ENCODE data around the gene ZSCAN4.

The ZSCAN4 gene

GRCh38 chr19:57668635-57669034, at the start of gene ZSCAN4:
ZSCAN4 (plus strand) TSS chr19:57668935; CDS start chr19:57676146, 7,211 bp downstream.
- no peak for DNase-seq (ENCODE audit: low spot score)

DNA sequence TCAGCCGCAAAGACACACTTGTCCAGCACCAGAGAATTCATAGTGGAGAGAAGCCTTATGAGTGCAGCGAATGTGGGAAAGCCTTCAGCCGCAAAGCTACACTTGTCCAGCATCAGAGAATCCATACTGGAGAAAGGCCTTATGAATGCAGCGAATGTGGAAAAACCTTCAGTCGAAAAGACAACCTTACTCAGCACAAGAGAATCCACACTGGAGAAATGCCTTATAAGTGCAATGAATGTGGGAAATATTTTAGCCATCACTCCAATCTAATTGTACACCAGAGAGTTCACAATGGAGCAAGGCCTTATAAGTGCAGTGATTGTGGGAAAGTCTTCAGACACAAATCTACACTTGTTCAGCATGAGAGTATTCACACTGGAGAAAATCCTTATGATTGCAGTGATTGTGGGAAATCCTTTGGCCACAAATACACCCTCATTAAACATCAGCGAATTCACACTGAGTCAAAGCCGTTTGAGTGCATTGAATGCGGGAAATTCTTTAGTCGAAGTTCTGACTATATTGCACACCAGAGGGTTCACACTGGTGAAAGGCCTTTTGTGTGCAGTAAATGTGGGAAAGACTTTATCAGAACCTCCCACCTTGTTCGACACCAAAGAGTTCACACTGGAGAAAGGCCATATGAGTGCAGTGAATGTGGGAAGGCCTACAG, 47.9 kb upstream of the ZSCAN4 start:
- DNase-seq (ENCODE audit: low spot score), result no peak

DNA sequence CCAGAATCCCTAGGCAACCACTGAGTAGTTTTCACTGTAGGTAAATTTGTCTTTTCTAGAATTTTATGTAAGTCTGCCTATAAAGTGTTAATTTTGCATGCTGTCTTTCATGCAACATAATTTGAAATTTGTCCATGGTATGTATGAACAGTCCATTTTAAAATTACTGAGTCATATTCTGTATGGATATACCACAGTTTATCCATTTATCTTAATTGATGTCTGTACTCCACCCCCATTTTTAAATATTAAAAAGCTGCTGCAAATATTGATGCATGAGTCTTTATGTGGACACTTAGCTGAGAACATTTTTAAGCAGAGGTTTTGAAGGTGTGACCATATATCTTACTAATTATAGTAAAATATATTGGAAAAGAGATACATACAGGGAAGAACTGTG, 45.6 kb upstream of the ZSCAN4 start:
- DNase-seq (ENCODE audit: low spot score), result no peak

GRCh38 chr19:57632987-57633831, 35.5 kb upstream of the ZSCAN4 start, which contains the start of gene ZNF211:
ZNF211 (plus strand) TSS chr19:57633168; CDS start chr19:57633347, 179 bp downstream.
- DNase-seq (ENCODE audit: low spot score), result peak; percentile 95

DNA sequence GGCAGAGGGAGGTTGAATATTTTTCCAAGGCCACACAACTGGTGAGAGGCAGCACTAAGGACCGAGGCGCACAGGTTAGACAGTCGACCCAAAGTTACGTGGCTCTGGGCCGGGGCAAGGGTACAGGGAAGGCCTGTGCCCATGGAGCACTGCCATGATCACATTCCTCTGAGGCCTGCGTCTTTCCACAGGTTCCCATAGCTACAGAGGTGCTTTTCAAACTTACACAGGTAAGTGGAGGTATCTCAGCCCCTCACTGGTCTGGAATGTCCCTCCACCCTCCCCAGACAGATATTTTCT, 35.0 kb upstream of the ZSCAN4 start:
- no peak for DNase-seq (ENCODE audit: low spot score)

DNA sequence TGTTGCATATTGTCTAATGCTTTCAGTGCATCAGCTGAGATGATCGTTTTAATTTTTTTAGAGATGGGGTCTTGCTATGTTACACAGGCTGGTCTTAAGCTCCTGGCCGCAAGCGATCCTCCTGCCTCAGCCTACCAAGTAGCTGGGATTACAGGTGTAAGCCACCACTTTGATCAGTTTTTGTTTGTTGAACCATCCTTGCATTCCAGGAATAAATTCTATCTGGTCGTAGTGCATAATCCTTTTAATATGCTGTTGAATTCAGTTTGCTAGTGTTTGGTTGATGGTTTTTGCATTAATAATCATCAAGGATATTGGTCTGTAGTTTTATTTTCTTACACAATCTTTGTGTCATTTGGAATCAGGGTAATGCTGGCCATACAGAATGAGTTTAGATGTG, 31.4 kb upstream of the ZSCAN4 start:
- no peak for DNase-seq (ENCODE audit: low spot score)

GRCh38 chr19:57641715-57642234, 27.0 kb upstream of the ZSCAN4 start:
- DNase-seq (ENCODE audit: low spot score), result no peak

DNA sequence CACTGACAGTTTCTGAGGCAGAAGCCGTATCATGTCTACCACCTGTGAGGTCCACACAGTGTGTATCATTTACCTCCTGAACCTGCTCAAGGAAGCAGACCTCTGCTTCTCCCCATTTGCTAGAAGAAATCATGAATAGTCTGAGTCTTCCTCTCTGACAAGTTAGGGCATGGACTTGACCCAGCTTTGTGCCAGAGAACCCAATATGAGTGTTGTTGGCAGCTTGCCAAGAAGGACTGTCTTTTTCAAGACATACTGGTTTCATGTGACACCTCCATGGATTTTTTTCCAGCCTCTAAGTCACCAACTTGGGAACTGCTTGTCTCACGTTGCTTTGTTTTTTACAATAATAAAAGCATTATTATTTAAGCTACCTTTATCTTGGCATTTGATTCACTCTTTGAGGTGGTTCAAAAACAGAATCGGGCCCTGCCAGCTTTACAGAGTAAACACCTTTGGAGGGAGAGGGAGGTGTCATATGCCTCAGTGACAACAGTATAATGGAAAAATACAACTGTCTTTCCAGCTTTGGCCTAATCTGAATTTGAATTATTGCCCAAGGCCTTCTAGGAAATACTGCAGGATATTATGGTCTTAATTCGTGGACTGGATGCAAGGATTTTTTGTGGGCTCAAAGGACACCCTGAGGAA, 26.2 kb upstream of the ZSCAN4 start:
- DNase-seq (ENCODE audit: low spot score), result no peak

DNA sequence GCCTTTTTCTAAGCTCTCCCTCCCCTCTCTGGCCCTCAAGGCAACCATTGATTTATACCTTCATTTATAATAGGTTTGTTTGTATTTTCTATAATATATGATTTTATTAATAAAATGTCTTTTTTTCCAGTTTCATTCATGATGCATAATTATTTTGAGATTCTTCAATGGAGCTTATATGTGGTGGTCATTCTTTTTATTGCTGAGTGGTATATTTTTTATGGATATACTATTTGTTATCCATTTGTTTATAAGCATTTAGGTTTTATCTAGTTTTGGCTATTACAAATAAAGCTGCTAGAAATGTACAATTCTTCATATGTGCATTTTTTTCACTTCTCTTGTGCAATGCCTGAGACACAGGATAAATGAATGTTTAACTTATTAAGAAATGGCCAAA, 25.0 kb upstream of the ZSCAN4 start:
- no peak for DNase-seq (ENCODE audit: low spot score)

DNA sequence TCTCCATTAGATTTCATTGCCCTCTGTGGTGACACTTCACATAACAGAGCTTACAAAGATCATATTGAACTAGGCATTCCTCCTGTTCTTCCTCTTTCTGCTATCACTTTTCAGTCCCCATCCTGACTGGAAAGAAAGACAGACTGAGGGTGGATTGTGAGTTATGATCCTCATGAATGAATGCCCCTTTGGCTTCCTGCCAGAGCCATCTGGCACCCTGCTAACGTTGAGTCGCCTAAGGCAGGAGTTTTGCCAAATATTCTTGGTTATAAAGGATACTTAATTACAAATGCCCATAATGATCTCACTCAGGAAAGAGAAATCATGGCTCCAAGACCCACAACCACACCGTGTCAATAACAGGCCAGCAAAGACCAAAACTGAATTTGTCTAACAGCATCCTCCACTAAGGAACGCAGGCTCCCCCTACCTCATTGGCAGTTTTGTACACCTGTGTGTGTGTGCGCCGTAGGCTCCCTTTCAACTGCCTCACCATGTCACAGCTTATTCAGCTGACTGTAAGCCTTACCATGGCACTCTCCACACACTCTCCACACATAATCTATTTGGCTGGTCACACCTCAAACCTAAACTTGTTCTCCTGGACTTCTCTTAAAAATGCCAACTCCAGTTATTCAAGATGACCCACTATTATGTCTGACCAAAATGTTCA, 20.3 kb upstream of the ZSCAN4 start:
- DNase-seq (ENCODE audit: low spot score), result no peak

- no peak for DNase-seq (ENCODE audit: low spot score)
Observed at GRCh38 chr19:57651654-57651996, 17.1 kb upstream of the ZSCAN4 start.

- no peak for DNase-seq (ENCODE audit: low spot score)
Observed at GRCh38 chr19:57653689-57654088, 15.0 kb upstream of the ZSCAN4 start.

GRCh38 chr19:57655443-57655842, 13.3 kb upstream of the ZSCAN4 start:
- DNase-seq (ENCODE audit: low spot score), result no peak

DNA sequence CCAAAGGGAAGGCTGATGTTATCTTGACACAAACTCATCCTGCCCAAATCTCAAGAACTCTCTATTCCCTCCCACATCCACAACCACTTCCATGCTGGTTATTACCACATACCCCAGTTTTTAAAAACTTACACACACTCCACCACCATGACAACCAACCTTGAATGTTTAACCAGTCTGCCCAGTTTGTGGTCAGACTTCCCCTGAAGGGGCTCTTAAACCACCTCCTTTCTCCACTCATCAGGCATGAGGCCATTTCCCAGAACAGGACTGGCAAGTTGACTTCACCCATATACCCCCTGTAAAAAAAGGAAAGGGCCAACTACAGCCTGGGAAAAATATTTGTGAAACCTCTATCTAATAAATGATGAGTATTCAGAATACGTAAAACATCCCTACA, 12.4 kb upstream of the ZSCAN4 start:
- no peak for DNase-seq (ENCODE audit: low spot score)

DNA sequence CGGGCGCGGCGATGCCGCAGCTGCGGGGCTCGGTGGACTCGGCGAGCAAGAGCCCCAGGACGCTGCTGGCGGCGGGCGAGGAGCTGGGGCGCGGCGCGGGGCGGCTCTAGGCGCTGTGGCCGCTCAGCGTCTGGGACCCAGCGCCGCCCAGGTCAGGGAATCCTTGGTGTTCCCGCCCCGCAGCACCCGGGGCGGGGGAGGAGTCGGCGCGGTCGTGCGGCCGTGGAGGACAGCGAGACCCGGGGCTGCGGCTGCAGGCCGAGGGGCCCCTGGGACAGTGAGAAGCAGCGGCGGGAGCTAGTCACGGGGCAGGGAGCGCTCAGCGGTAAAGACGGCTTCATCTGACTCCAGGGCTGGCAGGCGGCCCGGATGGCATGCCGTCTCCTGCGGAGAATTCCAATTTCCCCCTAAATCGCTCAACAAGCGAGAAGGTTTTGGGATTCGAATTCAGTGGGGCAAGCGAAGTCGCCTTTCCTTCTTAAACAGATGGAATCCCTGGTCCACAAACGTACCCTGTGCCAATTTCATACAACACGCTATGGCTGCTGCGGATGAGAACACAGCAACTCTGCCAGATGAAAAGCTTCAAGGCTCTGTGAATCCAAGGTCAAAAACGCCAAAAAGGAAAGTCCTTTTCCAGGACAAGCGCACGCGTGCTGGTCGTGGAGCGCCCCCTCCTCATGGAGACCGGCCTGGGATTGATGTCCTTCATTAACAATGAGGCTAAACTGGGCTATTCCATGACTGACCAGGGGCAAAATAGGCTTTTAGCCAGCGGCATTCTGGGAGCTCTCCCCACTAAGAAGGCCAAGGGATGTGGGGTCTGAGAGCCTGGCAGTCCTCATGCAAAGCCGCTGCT, 4.2 kb upstream of the ZSCAN4 start:
- DNase-seq (ENCODE audit: low spot score), result peak; percentile 39

GRCh38 chr19:57665261-57665806, 3.4 kb upstream of the ZSCAN4 start:
- DNase-seq (ENCODE audit: low spot score), result no peak

DNA sequence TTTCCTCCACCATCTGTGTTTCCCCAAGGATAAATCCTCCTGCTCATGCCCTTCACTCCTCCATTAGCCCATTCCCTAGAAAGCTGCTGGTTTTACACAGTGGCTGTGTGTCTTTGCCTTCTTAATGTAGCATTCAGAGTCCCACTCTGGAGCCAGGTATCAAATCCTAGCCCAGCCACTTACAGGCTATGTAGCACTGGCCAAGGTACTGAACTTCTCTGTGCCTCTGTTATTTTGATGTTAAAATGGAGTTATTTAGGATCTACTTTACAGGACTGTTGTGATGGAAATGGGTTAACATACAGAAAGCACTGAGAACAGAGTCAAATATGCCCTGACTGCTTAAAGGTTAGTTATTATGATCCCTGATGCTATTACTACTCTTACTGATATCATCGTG, 1.5 kb upstream of the ZSCAN4 start:
- no peak for DNase-seq (ENCODE audit: low spot score)

- DNase-seq (ENCODE audit: low spot score), result no peak
Observed at GRCh38 chr19:57671124-57671895, 2.6 kb downstream of the ZSCAN4 start.

DNA sequence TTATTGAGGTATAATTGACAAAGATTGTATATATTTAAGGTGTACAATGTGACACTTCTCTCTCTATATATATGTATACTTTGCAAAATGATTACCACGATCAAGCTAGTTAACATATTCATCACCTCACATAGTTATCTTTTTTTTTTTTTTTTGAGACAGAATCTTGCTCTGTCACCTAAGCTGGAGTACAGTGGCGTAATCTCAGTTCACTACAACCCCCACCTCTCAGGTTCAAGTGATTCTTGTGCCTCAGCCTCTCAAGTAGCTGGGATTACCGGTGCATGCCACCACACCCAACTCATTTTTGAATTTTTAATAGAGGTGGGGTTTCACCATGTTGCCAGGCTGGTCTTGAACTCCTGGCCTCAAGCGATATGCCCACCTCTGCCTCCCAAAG, 3.7 kb downstream of the ZSCAN4 start:
- DNase-seq (ENCODE audit: low spot score), result no peak

DNA sequence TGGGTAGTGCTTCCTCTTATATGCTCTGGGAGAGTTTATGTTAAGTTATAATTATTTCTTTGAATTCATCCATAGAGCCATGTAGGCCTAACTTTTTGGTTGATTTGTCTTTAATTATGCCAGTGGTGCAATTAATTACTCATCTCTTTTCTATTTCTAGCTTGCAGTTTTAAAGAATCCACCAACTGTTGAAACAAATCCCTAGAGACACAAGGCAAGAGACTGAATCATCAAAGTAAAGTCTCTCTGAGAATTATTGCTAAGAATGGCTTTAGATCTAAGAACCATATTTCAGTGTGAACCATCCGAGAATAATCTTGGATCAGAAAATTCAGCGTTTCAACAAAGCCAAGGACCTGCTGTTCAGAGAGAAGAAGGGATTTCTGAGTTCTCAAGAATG, 7.1 kb downstream of the ZSCAN4 start:
- DNase-seq (ENCODE audit: low spot score), result no peak
